ENCODE results near the gene P2RY14. TPM values are rescaled to one million over a fixed set of nuclear protein-coding genes. Genes with fewer than 3 reads are reported as not detected.

Gene P2RY14
- 10 to 100 TPM in 2 of 4 donors, 1 to 10 TPM in 2; 5.8 to 21.2 (median 9.3) TPM for total RNA-seq

DNA sequence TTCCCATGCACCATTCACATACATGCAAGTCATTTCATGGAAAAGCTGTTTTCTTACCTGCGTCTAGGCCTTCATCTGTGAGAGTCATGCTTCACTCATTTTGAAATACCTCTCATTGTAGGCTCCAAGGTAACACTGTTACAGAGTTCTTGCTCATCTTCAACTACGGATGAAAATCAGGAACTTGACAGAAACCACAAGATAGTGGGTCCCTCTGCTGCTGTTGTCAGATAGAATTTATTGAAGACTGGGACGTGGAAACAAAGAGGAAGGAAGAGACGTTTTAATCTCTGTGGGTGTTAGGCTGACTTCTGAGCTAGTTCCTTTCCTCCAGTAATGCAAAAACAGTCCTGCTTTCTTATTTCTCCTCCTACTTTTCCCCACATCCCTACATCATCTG is at the start of gene P2RY14:
Gene P2RY14, minus strand, starts transcription at position 313 of the 400 bp plus-strand sequence. CDS start 64,226 bp downstream, outside the sequence.
- TF ChIP-seq CTCF (IDR thresholded peaks at IDR 0.05; ENCODE audit: low read depth): no peak

- TF ChIP-seq CTCF (IDR thresholded peaks at IDR 0.05; ENCODE audit: low read depth): no peak
Measured at GRCh38 chr3:151327571-151328198, 49.3 kb upstream of the P2RY14 start.

- no peak for TF ChIP-seq CTCF (IDR thresholded peaks at IDR 0.05; ENCODE audit: low read depth)
Measured at GRCh38 chr3:151322511-151322910, 44.2 kb upstream of the P2RY14 start.

DNA sequence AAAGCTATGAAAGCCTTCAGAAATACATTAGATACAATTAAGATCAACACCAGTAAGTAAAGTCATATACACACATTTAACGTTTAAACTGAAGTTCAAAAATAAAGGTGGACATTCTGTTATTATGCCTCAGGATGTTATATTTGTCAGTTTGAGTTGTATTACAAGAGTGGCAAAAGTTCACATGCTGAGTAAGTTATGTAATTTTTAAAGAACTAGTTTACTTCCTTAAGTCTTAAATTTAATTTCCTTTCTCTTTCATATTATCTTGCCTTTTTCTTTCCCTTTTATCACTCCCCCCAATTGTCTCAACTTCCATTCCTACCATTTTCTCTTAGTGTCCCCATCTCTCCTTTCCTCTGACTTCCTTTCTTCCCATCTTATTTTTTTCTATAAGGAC is 43.2 kb upstream of the P2RY14 start:
- no peak for TF ChIP-seq CTCF (IDR thresholded peaks at IDR 0.05; ENCODE audit: low read depth)

DNA sequence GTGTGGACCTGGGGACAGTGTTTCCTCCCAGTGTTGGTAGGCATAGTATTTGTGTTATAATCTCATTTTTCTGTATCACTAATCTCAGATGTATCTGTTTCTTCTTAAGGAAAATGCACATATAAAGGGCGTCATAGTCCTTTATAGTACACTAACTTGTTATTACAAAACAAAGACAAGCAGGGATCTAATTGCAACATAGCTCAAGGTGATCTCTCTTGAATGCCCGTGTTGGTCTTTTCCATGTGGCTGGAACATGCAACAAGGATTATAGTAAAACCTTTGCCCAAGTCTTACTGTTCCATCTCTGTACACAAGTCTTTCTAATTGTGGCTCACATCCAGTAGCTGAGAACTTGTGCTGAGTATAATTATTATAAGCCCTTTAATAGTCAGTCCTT is 41.8 kb upstream of the P2RY14 start:
- no peak for TF ChIP-seq CTCF (IDR thresholded peaks at IDR 0.05; ENCODE audit: low read depth)

GRCh38 chr3:151319628-151320027 is 41.3 kb upstream of the P2RY14 start:
- TF ChIP-seq CTCF (IDR thresholded peaks at IDR 0.05; ENCODE audit: low read depth): no peak

DNA sequence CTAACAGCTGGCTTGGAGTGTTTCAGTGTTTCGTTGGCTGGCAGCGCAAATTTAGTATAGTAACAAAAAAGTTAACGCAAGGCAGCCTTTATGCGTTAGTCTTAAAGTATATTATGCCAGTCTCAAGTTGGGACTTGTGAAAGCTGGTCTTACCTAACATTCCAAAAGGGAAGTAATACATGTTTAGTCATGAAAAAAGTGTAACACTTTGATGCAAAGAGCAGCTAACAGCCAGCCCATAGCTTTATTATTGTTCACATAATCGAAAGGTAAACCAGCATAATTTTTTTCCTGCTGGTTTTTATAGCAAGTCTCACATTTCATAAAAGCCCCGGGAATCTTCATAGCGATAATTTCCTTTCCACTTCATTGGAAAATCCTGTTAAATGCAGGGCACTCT is 40.6 kb upstream of the P2RY14 start:
- no peak for TF ChIP-seq CTCF (IDR thresholded peaks at IDR 0.05; ENCODE audit: low read depth)
